ENCODE measurements around the gene STPG2. TPM values are rescaled to one million over a fixed set of nuclear protein-coding genes. Genes with fewer than 3 reads are reported as not detected.

STPG2 gene
- polyA plus RNA-seq, 12 donors, result 0.11 to 0.32 (median 0.23) TPM; not detected in 8

GRCh38 chr4:98093662-98094061, 49.6 kb downstream of the STPG2 start:
- DNase-seq, result no peak

- DNase-seq, result no peak
Observed at GRCh38 chr4:98092833-98093439, 50.3 kb downstream of the STPG2 start.

- no peak for DNase-seq
Observed at GRCh38 chr4:98081936-98082335, 61.3 kb downstream of the STPG2 start.

GRCh38 chr4:98068495-98068894, 74.8 kb downstream of the STPG2 start:
- no peak for DNase-seq

- DNase-seq, result no peak
Observed at GRCh38 chr4:98055800-98056501, 87.3 kb downstream of the STPG2 start.

- no peak for DNase-seq
Observed at GRCh38 chr4:98046665-98047064, 96.6 kb downstream of the STPG2 start.

GRCh38 chr4:98030059-98030458, 113.2 kb downstream of the STPG2 start:
- DNase-seq, result no peak

GRCh38 chr4:98027827-98028226, 115.4 kb downstream of the STPG2 start:
- no peak for DNase-seq

GRCh38 chr4:98026362-98026761, 116.9 kb downstream of the STPG2 start:
- no peak for DNase-seq

- DNase-seq, result no peak
Observed at GRCh38 chr4:98006814-98007412, 136.4 kb downstream of the STPG2 start.

GRCh38 chr4:98006060-98006459, 137.2 kb downstream of the STPG2 start:
- DNase-seq, result no peak

- DNase-seq, result no peak
Observed at GRCh38 chr4:98000940-98001339, 142.3 kb downstream of the STPG2 start.

GRCh38 chr4:97998203-97998602, 145.1 kb downstream of the STPG2 start:
- no peak for DNase-seq

GRCh38 chr4:97994765-97995465, 148.4 kb downstream of the STPG2 start:
- DNase-seq, result no peak

- no peak for DNase-seq
Observed at GRCh38 chr4:97990409-97990808, 152.9 kb downstream of the STPG2 start.

GRCh38 chr4:97987019-97987648, 156.1 kb downstream of the STPG2 start:
- DNase-seq, result no peak

GRCh38 chr4:97984545-97985131, 158.6 kb downstream of the STPG2 start:
- no peak for DNase-seq

GRCh38 chr4:97978791-97979488, 164.3 kb downstream of the STPG2 start:
- DNase-seq, result no peak

GRCh38 chr4:97953171-97953941, 189.9 kb downstream of the STPG2 start:
- no peak for DNase-seq

- no peak for DNase-seq
Observed at GRCh38 chr4:97952763-97953162, 190.5 kb downstream of the STPG2 start.

Data from muscle of arm (tissue), 12 donors.